GM10248 (cell line): ENCODE measurements around the gene UBE2V1.

Experiments used
- CTCF ChIA-PET: fragments of 300-600 bp; sonication (Branson Sonifier 250); formaldehyde crosslinking; extraction: SDS; loops from one replicate; lab custom pipeline; 2021; ENCODE audit warnings: antibody characterized with exemption; lab: Yijun Ruan, JAX
- POLR2A ChIA-PET: fragments of 350-650 bp; sonication (Branson Sonifier 250); formaldehyde crosslinking; extraction: SDS; loops from one replicate; lab custom pipeline; 2020; ENCODE audit warnings: antibody characterized with exemption; lab: Yijun Ruan, JAX
- DNase-seq: peaks from one replicate; pipeline ENCODE4 v3.0.0; 2012; ENCODE audit errors: extremely low spot score
- CTCF ChIP-seq: IDR thresholded peaks from 2 replicates; pipeline ENCODE4 v1.5.1; 2012; ENCODE audit warnings: mild to moderate bottlenecking, low read depth; ENCODE audit errors: extremely low read depth, missing control alignments, control extremely low read depth

UBE2V1 gene

GRCh38 chr20:50123418-50123817 is 10.5 kb upstream of the UBE2V1 start:
- ChIA-PET CTCF (interaction anchor here (0.8 to 5.7 kb wide), 4 partner anchors 11 to 57 kb away, joined by 3 to 29 read pairs (median 4); no protein-coding TSS in a partner anchor), POLR2A (interaction anchor here (0.6 kb wide), 2 partner anchors 30 to 323 kb away, joined by 3 read pairs; no protein-coding TSS in a partner anchor)
- no peak for DNase-seq

GRCh38 chr20:50122763-50123162 is 9.8 kb upstream of the UBE2V1 start:
- POLR2A ChIA-PET = interaction anchor here (0.6 kb wide), 1 partner anchor 322 kb away, joined by 3 read pairs; no protein-coding TSS in a partner anchor
- TF ChIP-seq CTCF = no peak
- CTCF ChIA-PET = interaction anchor here (0.8 to 5.7 kb wide), 7 partner anchors 10 to 57 kb away, joined by 3 to 54 read pairs (median 5); partner anchors contain the start of genes PEDS1 and UBE2V1
- no peak for DNase-seq

More at GRCh38 chr20:50123418-50123817, 10.5 kb upstream of the UBE2V1 start:
- no peak for TF ChIP-seq CTCF

GRCh38 chr20:50121858-50122271 is 8.9 kb upstream of the UBE2V1 start:
- DNase-seq = no peak
- ChIA-PET POLR2A (no interaction called here), CTCF (interaction anchor here (0.8 to 5.7 kb wide), 11 partner anchors 9 to 143 kb away, joined by 4 to 54 read pairs (median 7); partner anchors contain the start of genes PEDS1 and UBE2V1)
- no peak for TF ChIP-seq CTCF

GRCh38 chr20:50120935-50121693 is 8.2 kb upstream of the UBE2V1 start:
- POLR2A ChIA-PET = interaction anchor here (0.8 kb wide), 1 partner anchor 48 kb away, joined by 3 read pairs; no protein-coding TSS in a partner anchor
- no peak for DNase-seq
- CTCF ChIA-PET = interaction anchor here (0.7 to 5.7 kb wide), 23 partner anchors 8 to 441 kb away, joined by 3 to 54 read pairs (median 5); partner anchors contain the start of genes PEDS1 and UBE2V1
- TF ChIP-seq CTCF = peak; percentile 50

- TF ChIP-seq CTCF = no peak
- CTCF ChIA-PET = interaction anchor here (0.8 to 5.1 kb wide), 5 partner anchors 16 to 139 kb away, joined by 3 to 54 read pairs (median 6); no protein-coding TSS in a partner anchor
- no peak for DNase-seq
- POLR2A ChIA-PET = no interaction called here
Observed at GRCh38 chr20:50118203-50118602, 5.3 kb upstream of the UBE2V1 start.

- TF ChIP-seq CTCF = no peak
- POLR2A ChIA-PET = interaction anchor here (0.9 to 1.2 kb wide), 2 partner anchors 37 to 49 kb away, joined by 3 to 4 read pairs; partner anchors contain the start of gene PEDS1
- DNase-seq = no peak
- CTCF ChIA-PET = interaction anchor here (0.8 to 2.4 kb wide), 18 partner anchors 8 to 348 kb away, joined by 3 to 12 read pairs (median 4); partner anchors contain the start of genes CEBPB and PEDS1
Observed at GRCh38 chr20:50116368-50116999, 3.5 kb upstream of the UBE2V1 start.
